Stimulated activated CD4-positive, alpha-beta T cell treated with anti-CD3 and anti-CD28 coated beads, Interleukin-12 subunit alpha, Interleukin-12 subunit beta, amount 100 ng/mL, for 4 hours (primary cell): Measurements from ENCODE around the gene ACTN4.

Experiments used
- DNase-seq: peaks from one replicate; pipeline ENCODE4 v3.0.0-alpha.2; 2020

Gene ACTN4

GRCh38 chr19:38780443-38780842 lies 133.0 kb downstream of the ACTN4 start:
- no peak for DNase-seq

- no peak for DNase-seq
Measured at GRCh38 chr19:38781058-38781457, 133.6 kb downstream of the ACTN4 start.
